Omental fat pad (tissue), 4 donors: ENCODE data around the gene CENPL. TPM values are rescaled to one million over a fixed set of nuclear protein-coding genes. Genes with fewer than 3 reads are reported as not detected.
"Not testable (repeated sequence)": the region's sequence is repeated elsewhere in the genome, so short reads cannot be mapped to it uniquely, and the experiment has no call there.

ENCODE experiments used
- ATAC-seq: fragments of 150-250 bp; one replicate; pipeline ENCODE4 v1.9.1; 2016; ENCODE audit warnings: mild to moderate bottlenecking, moderate library complexity; ENCODE audit not compliant: low FRiP score
- DNase-seq: peaks from one replicate; pipeline ENCODE4 v3.0.0-alpha.2; 2019; ENCODE audit warnings: low spot score
- total RNA-seq, 4 donors: library from RNA; depleted of rRNA; stranded (reverse); fragments of >200 nt; gene quantifications; one replicate each; pipeline ENCODE4 v1.1.0, GENCODE V29; 2016
- TF ChIP-seq, protein P1 (sequence below), 3 donors: fragments of 450-650 bp; IDR thresholded peaks; one replicate each; pipeline ENCODE4 v1.5.1; 2016 to 2017; ENCODE audit warnings: antibody characterized with exemption in 3 of 3, mild to moderate bottlenecking in 3 of 3, moderate library complexity in 2 of 3

CENPL gene
- total RNA-seq, 4 donors from 2014 or later: 2.6 to 6.9 (median 5.8) TPM

DNA sequence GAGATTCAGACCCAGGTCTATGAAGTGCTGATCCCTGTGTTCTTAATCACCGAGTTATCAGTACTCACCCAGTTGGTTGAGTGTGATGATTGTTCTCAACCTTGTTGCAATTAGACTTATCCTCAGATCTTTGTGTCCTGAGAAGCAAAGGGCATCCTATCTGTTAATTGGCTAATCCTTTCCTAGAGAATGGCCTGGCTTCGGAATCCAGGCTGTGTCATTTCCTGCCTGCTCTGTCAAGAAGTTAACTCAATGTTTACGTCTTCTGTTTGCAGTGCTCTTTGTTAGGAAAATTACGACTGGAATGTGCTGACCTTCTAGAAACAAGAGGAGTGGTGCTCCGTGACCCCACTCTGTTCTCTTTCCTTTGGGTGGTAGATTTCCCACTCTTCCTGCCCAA, 28.4 kb upstream of the CENPL start:
- ATAC-seq (peak; percentile 48), DNase-seq (no peak)
- TF ChIP-seq, protein P1, sequence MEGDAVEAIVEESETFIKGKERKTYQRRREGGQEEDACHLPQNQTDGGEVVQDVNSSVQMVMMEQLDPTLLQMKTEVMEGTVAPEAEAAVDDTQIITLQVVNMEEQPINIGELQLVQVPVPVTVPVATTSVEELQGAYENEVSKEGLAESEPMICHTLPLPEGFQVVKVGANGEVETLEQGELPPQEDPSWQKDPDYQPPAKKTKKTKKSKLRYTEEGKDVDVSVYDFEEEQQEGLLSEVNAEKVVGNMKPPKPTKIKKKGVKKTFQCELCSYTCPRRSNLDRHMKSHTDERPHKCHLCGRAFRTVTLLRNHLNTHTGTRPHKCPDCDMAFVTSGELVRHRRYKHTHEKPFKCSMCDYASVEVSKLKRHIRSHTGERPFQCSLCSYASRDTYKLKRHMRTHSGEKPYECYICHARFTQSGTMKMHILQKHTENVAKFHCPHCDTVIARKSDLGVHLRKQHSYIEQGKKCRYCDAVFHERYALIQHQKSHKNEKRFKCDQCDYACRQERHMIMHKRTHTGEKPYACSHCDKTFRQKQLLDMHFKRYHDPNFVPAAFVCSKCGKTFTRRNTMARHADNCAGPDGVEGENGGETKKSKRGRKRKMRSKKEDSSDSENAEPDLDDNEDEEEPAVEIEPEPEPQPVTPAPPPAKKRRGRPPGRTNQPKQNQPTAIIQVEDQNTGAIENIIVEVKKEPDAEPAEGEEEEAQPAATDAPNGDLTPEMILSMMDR (IDR thresholded peaks at IDR 0.05): no peak

DNA sequence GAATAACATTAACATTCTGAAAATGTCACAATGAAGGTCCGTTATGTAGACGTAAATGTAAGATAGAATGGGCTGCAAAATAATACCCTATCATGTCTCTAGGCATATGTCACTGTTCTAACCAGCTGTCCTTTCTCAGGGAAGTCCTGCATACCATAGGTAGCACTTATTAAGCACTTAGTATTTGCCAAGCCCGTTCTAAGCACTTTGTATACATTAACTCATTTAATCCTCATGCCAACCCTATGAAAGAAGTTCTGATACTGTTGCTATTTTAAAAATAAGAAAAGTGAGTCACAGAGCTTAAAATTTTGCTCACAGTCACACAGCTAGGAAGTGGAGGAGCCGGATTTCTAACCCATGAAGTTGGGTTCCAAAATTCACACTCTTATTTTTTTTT, 27.4 kb upstream of the CENPL start:
- ATAC-seq (no peak), DNase-seq (no peak)
- TF ChIP-seq, protein P1 (IDR thresholded peaks at IDR 0.05): no peak

DNA sequence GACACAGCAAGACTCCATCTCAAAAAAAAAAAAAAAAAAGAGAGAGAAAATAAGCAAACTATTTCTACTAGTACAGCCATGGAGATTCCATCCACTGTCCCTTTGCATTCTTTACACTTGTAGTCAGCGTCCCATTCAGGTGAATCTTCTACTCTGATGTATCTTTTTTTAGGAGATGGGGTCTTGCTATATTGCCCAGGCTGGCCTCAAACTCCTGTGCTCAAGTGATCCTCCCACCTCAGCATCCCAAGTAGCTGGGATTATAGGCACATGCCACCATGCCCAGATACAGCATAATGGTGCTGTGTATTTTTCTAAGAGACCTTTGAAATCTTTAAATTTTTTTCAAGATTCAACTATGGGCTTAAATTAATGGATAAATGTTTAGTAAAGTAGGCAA, 8.1 kb upstream of the CENPL start:
- DNase-seq: no peak
- TF ChIP-seq, protein P1 (IDR thresholded peaks at IDR 0.05): no peak
- ATAC-seq: no peak

DNA sequence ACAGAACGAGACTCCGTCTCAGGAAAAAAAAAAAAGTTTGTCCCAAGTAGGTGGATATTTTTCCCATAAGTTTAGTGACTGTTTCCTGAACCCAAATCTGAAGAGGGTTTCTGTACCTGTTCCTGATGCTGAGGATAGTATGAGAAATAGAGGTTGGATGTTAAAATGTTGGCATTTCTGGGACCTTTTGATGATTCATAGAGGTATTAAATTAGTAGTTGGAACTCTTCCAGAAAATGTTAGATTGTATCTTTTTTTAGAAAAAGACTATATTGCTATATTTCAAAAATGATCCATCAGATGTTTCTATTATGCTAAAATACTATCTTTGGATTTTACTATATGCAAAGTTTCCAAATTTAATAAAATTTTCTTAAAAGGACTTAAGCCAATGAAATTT, 2.9 kb upstream of the CENPL start:
- ATAC-seq: no peak

DNA sequence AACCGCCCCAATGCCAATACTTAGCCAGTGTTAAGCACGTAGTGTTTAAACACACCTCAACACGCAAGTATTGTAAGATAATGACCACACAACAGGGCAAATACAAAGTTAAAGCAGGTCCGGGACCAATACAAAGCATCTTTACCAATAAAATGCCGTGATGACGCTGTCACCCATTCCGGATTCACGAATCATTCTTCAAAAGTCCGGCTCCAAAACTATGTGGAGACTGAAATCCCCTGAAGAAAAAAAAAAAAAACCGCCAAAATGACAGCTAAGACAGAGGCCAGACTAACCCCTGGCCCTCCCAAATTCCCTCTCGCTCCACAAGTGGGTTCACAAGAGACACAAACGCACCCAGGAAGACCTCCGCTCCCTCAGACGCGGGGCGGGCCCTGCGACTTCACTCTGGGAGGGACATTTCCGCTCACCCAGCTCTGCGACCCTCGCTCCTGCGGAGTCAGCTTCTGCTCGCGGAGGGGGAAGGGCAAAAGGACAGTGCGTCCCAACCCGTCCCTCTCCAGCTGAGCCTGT, 835 bp downstream of the CENPL start:
- TF ChIP-seq, protein P1 (IDR thresholded peaks at IDR 0.05): no peak
- ATAC-seq (no peak), DNase-seq (no peak)

More for the DNA sequence above, 2.9 kb upstream of the CENPL start:
- DNase-seq: no peak
- TF ChIP-seq, protein P1 (IDR thresholded peaks at IDR 0.05): no peak

DNA sequence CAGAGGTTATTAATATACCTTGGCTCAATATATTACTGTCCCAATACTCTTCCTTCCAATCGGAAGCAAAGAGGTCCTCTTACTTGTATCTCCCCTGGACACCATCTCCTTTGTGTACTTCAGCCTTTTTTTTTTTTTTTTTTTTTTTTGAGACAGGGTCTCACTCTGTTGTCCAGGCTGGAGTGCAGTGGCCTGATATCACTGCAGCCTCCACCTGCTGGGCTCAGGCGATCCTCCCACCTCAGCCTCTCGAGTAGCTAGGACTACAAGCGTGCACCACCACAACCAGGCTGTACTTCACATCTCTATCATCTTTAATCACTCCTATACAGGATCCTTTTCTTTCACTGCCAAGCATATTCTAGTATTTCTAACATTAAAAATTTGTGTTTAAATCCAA, 3.0 kb downstream of the CENPL start:
- TF ChIP-seq, protein P1 (IDR thresholded peaks at IDR 0.05): no peak

DNA sequence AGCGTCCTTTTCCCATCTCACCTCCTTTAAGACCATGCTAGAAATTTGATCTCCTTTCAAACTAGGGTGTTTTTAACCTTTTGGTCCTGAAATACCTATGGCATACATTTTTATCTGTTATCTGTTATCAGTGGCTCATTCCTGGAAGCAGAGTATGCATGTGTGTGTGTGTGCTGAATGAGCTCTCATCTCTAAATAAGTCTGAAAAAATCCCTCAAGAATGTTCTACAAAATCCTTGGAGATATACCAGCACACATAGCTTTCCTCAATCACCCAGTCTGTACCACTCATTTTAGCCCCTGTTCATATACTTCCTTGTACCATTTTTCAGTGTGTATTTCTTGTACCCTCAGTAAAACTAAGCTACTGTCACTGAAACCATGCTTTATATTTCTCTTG, 6.2 kb downstream of the CENPL start:
- TF ChIP-seq, protein P1 (IDR thresholded peaks at IDR 0.05): no peak
- ATAC-seq: no peak

More for the DNA sequence above, 3.0 kb downstream of the CENPL start:
- DNase-seq (no peak), ATAC-seq (no peak)

DNA sequence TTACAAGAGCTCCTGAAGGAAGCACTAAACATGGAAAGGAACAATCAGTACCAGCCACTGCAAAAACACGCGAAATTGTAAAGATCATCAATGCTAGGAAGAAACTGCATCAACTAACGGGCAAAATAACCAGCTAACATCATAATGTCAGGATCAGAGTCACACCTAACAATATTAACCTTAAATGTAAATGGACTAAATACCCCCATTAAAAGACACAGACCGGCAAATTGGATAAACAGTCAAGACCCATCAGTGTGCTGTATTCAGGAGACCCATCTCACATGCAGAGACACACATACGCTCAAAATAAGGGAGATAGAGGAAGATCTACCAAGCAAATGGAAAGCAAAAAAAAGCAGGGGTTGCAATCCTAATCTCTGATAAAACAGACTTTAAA, 11.0 kb downstream of the CENPL start:
- DNase-seq, ATAC-seq: not testable (repeated sequence)

More for the DNA sequence above, 6.2 kb downstream of the CENPL start:
- no peak for DNase-seq
